IMR-90 (cell line): Measurements from ENCODE around the gene CLOCK.

Experiments used
- BHLHE40 ChIP-seq: fragments of 150-350 bp; IDR thresholded peaks from 2 replicates; pipeline ENCODE4 v1.6.1; 2016; ENCODE audit warnings: mild to moderate bottlenecking, low read depth, low read length
- CEBPB ChIP-seq: IDR thresholded peaks from 2 replicates; pipeline ENCODE4 v1.6.1; 2012; ENCODE audit warnings: low read depth, low read length, improper control_type of control experiment
- CHD1 ChIP-seq: IDR thresholded peaks from 2 replicates; pipeline ENCODE4 v1.6.1; 2012; ENCODE audit warnings: low read depth, low read length, improper control_type of control experiment
- CTCF ChIP-seq: conservative IDR thresholded peaks from 2 replicates; pipeline ENCODE4 v1.5.1; 2012; ENCODE audit warnings: mild to moderate bottlenecking, low read depth, low read length, improper control_type of control experiment
- ELK1 ChIP-seq: fragments of 150-350 bp; IDR thresholded peaks from 2 replicates; pipeline ENCODE4 v1.6.1; 2016; ENCODE audit warnings: low read depth, mild to moderate bottlenecking, low read length, moderate library complexity, borderline replicate concordance
- FOS ChIP-seq: fragments of 150-350 bp; IDR thresholded peaks from 2 replicates; pipeline ENCODE4 v1.6.1; 2016; ENCODE audit warnings: low read depth, low read length
- MAFK ChIP-seq: IDR thresholded peaks from 2 replicates; pipeline ENCODE4 v1.6.1; 2012; ENCODE audit warnings: low read depth, low read length, improper control_type of control experiment
- MAZ ChIP-seq: IDR thresholded peaks from 2 replicates; pipeline ENCODE4 v1.6.1; 2012; ENCODE audit warnings: low read depth, mild to moderate bottlenecking, low read length, improper control_type of control experiment, moderate library complexity, borderline replicate concordance
- POLR2A ChIP-seq: IDR thresholded peaks from 2 replicates; pipeline ENCODE4 v1.6.1; 2012; ENCODE audit warnings: mild to moderate bottlenecking, low read depth, low read length
- RAD21 ChIP-seq: IDR thresholded peaks from 2 replicates; pipeline ENCODE4 v1.6.1; 2012; ENCODE audit warnings: low read length, improper control_type of control experiment
- RCOR1 ChIP-seq: IDR thresholded peaks from 2 replicates; pipeline ENCODE4 v1.6.1; 2012; ENCODE audit warnings: mild to moderate bottlenecking, low read length, improper control_type of control experiment; ENCODE audit not compliant: insufficient replicate concordance
- RFX5 ChIP-seq: IDR thresholded peaks from 2 replicates; pipeline ENCODE4 v1.8.0; 2012; ENCODE audit warnings: low read depth, mild to moderate bottlenecking, low read length, moderate library complexity
- SMC3 ChIP-seq: fragments of 150-350 bp; IDR thresholded peaks from 2 replicates; pipeline ENCODE4 v1.6.1; 2016; ENCODE audit warnings: low read depth, mild to moderate bottlenecking, antibody characterized with exemption, low read length, moderate library complexity
- USF2 ChIP-seq: fragments of 150-350 bp; IDR thresholded peaks from 2 replicates; pipeline ENCODE4 v1.6.1; 2017; ENCODE audit warnings: mild to moderate bottlenecking, antibody characterized with exemption, low read length, low read depth

- no peak for TF ChIP-seq POLR2A
- TF ChIP-seq RFX5: no peak
- TF ChIP-seq CTCF: no peak; the same call in 1 of the 2 replicates
- TF ChIP-seq MAZ: peak; percentile 87
- TF ChIP-seq USF2: no peak
- no peak for TF ChIP-seq ELK1
- TF ChIP-seq FOS: 0 out of 2 replicates have a peak, but pooled peaks have one; percentile 31
- no peak for TF ChIP-seq CEBPB
- no peak for TF ChIP-seq BHLHE40
- peak; percentile 21; the same call in 1 of the 2 replicates for TF ChIP-seq RAD21
- TF ChIP-seq MAFK: no peak
- TF ChIP-seq SMC3: no peak
- TF ChIP-seq RCOR1: no peak
- no peak for TF ChIP-seq CHD1
Measured at GRCh38 chr4:55385201-55385649, 161.5 kb downstream of the CLOCK start.
